Measurements from ENCODE around the gene TSC22D3.

TSC22D3 gene

GRCh38 chrX:107667426-107667825 is 108.2 kb downstream of the TSC22D3 start:
- DNase-seq (ENCODE audit: low read depth), result no peak
- H3K4me3 ChIP-seq (ENCODE audit: low read depth, low read length), result no peak overlapping the region
- TF ChIP-seq MAX (IDR thresholded peaks at IDR 0.05; ENCODE audit: low read depth, low read length) (no peak), POLR2A (IDR thresholded peaks at IDR 0.05; ENCODE audit: extremely low read depth, insufficient read length) (no peak), MYC (IDR thresholded peaks at IDR 0.05; ENCODE audit: low read depth, low read length) (no peak)
- TF ChIP-seq, protein P1, sequence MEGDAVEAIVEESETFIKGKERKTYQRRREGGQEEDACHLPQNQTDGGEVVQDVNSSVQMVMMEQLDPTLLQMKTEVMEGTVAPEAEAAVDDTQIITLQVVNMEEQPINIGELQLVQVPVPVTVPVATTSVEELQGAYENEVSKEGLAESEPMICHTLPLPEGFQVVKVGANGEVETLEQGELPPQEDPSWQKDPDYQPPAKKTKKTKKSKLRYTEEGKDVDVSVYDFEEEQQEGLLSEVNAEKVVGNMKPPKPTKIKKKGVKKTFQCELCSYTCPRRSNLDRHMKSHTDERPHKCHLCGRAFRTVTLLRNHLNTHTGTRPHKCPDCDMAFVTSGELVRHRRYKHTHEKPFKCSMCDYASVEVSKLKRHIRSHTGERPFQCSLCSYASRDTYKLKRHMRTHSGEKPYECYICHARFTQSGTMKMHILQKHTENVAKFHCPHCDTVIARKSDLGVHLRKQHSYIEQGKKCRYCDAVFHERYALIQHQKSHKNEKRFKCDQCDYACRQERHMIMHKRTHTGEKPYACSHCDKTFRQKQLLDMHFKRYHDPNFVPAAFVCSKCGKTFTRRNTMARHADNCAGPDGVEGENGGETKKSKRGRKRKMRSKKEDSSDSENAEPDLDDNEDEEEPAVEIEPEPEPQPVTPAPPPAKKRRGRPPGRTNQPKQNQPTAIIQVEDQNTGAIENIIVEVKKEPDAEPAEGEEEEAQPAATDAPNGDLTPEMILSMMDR (IDR thresholded peaks at IDR 0.05; ENCODE audit: low read depth, low read length), result no peak

GRCh38 chrX:107666931-107667330 is 108.7 kb downstream of the TSC22D3 start:
- H3K4me3 ChIP-seq (ENCODE audit: low read depth, low read length), result no peak overlapping the region
- TF ChIP-seq, protein P1 (IDR thresholded peaks at IDR 0.05; ENCODE audit: low read depth, low read length), result no peak
- TF ChIP-seq MAX (IDR thresholded peaks at IDR 0.05; ENCODE audit: low read depth, low read length), result no peak
- no peak for TF ChIP-seq POLR2A (IDR thresholded peaks at IDR 0.05; ENCODE audit: extremely low read depth, insufficient read length)
- TF ChIP-seq MYC (IDR thresholded peaks at IDR 0.05; ENCODE audit: low read depth, low read length), result no peak
- DNase-seq (ENCODE audit: low read depth), result no peak
